ENCODE results near the gene YOD1.

DNA sequence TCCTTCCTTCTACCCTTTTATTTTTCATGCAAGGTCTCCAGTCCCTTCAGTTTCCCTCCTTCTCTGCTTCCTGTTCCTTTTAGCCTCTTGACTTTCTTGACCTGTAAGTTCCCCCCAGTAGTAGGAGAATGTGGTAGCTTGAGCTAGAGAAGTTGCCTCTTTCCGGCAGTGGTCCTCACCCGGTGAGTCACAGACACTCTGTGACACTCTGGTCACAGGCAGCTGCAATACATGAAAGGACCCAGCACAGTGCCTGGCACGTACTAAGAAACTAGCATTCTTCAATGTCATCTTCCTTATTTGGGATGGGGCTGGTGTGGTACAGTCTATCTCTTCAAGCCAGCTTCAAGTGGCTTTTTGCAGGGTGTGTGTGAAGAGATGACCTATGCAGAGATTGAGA lies 18.1 kb upstream of the YOD1 start:
- TF ChIP-seq, protein P1, sequence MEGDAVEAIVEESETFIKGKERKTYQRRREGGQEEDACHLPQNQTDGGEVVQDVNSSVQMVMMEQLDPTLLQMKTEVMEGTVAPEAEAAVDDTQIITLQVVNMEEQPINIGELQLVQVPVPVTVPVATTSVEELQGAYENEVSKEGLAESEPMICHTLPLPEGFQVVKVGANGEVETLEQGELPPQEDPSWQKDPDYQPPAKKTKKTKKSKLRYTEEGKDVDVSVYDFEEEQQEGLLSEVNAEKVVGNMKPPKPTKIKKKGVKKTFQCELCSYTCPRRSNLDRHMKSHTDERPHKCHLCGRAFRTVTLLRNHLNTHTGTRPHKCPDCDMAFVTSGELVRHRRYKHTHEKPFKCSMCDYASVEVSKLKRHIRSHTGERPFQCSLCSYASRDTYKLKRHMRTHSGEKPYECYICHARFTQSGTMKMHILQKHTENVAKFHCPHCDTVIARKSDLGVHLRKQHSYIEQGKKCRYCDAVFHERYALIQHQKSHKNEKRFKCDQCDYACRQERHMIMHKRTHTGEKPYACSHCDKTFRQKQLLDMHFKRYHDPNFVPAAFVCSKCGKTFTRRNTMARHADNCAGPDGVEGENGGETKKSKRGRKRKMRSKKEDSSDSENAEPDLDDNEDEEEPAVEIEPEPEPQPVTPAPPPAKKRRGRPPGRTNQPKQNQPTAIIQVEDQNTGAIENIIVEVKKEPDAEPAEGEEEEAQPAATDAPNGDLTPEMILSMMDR (IDR thresholded peaks at IDR 0.05) = no peak
- TF ChIP-seq POLR2A (IDR thresholded peaks at IDR 0.05) = no peak

Data from sigmoid colon (tissue), 3 donors.